Activated CD8-positive, alpha-beta memory T cell treated with anti-CD3 and anti-CD28 coated beads for 36 hours (primary cell): ENCODE measurements around the gene SERPINA12. TPM values are rescaled to one million over a fixed set of nuclear protein-coding genes. Genes with fewer than 3 reads are reported as not detected.

Experiments used
- CTCF ChIA-PET: fragments of 350-600 bp; sonication (Branson Sonifier 250); formaldehyde crosslinking; loops from one replicate; lab custom pipeline; 2021; ENCODE audit warnings: antibody characterized with exemption; lab: Charles Lee
- POLR2A ChIA-PET: fragments of 350-600 bp; sonication (Branson Sonifier 250); formaldehyde crosslinking; loops from one replicate; lab custom pipeline; 2021; ENCODE audit warnings: antibody characterized with exemption; lab: Charles Lee
- total RNA-seq, 2 experiments: library from RNA; stranded (reverse); gene quantifications; one replicate each; pipeline ENCODE4 v1.2.3, GENCODE V29; 2021

SERPINA12 gene
- total RNA-seq, 2 experiments from 2014 or later: not detected

GRCh38 chr14:94471045-94471444 is 38.2 kb downstream of the SERPINA12 start:
- CTCF ChIA-PET: no interaction called here

GRCh38 chr14:94470311-94470710 is 39.0 kb downstream of the SERPINA12 start:
- CTCF ChIA-PET: no interaction called here
- POLR2A ChIA-PET: no interaction called here

More at GRCh38 chr14:94471045-94471444, 38.2 kb downstream of the SERPINA12 start:
- POLR2A ChIA-PET: no interaction called here

GRCh38 chr14:94469261-94469660 is 40.0 kb downstream of the SERPINA12 start:
- ChIA-PET CTCF (no interaction called here), POLR2A (no interaction called here)

- ChIA-PET POLR2A (no interaction called here), CTCF (no interaction called here)
Observed at GRCh38 chr14:94467728-94468520, 41.3 kb downstream of the SERPINA12 start.

GRCh38 chr14:94466706-94467370 is 42.4 kb downstream of the SERPINA12 start:
- ChIA-PET CTCF (no interaction called here), POLR2A (no interaction called here)

GRCh38 chr14:94465042-94465441 is 44.2 kb downstream of the SERPINA12 start:
- CTCF ChIA-PET: no interaction called here
- POLR2A ChIA-PET: no interaction called here

GRCh38 chr14:94464290-94464689 is 45.0 kb downstream of the SERPINA12 start:
- CTCF ChIA-PET: no interaction called here
- POLR2A ChIA-PET: no interaction called here

GRCh38 chr14:94462763-94463572 is 46.3 kb downstream of the SERPINA12 start:
- POLR2A ChIA-PET: no interaction called here
- CTCF ChIA-PET: no interaction called here

- CTCF ChIA-PET: no interaction called here
- POLR2A ChIA-PET: no interaction called here
Observed at GRCh38 chr14:94462219-94462551, 47.1 kb downstream of the SERPINA12 start.

GRCh38 chr14:94461526-94462218 is 47.6 kb downstream of the SERPINA12 start:
- POLR2A ChIA-PET: no interaction called here
- CTCF ChIA-PET: no interaction called here

- ChIA-PET CTCF (no interaction called here), POLR2A (no interaction called here)
Observed at GRCh38 chr14:94460631-94461416, 48.4 kb downstream of the SERPINA12 start.

- ChIA-PET CTCF (interaction anchor here (1.3 kb wide), 1 partner anchor 27 kb away, joined by 3 read pairs; no protein-coding TSS in a partner anchor), POLR2A (no interaction called here)
Observed at GRCh38 chr14:94458558-94459205, 50.6 kb downstream of the SERPINA12 start.

GRCh38 chr14:94458096-94458495 is 51.2 kb downstream of the SERPINA12 start:
- ChIA-PET POLR2A (no interaction called here), CTCF (interaction anchor here (1.3 kb wide), 1 partner anchor 28 kb away, joined by 3 read pairs; no protein-coding TSS in a partner anchor)

GRCh38 chr14:94455928-94456327 is 53.3 kb downstream of the SERPINA12 start:
- CTCF ChIA-PET: no interaction called here
- POLR2A ChIA-PET: no interaction called here

GRCh38 chr14:94451826-94452225 is 57.4 kb downstream of the SERPINA12 start:
- ChIA-PET CTCF (no interaction called here), POLR2A (no interaction called here)

GRCh38 chr14:94451091-94451771 is 58.0 kb downstream of the SERPINA12 start:
- ChIA-PET CTCF (no interaction called here), POLR2A (no interaction called here)

GRCh38 chr14:94450722-94451090 is 58.6 kb downstream of the SERPINA12 start:
- POLR2A ChIA-PET: no interaction called here
- CTCF ChIA-PET: no interaction called here

GRCh38 chr14:94449930-94450329 is 59.3 kb downstream of the SERPINA12 start:
- ChIA-PET CTCF (no interaction called here), POLR2A (no interaction called here)
